ENCODE data around the gene WDR93. TPM values are rescaled to one million over a fixed set of nuclear protein-coding genes. Genes with fewer than 3 reads are reported as not detected.

Gene WDR93
- total RNA-seq, 4 donors from 2014 or later, result 0.12 to 0.26 TPM; not detected in 2

DNA sequence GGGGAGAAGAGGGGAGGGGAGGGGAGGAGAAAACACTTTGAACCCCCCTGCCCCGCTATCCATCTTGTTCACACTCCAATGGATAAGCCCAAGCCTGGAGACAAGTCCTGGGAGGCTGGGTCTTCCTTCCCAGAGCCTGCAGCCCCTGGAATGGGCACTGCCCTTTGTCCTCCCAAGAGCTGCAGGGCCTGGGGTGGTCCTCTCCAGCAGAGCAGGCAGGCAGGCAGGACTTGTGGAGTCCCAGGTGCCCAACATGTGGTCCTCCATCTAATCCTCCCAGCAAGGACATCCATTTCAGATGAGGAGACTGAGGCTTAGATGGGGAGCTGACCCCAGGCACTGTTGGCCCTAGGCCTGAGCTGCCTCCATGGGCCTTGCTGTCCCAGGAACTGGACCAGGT is 75.1 kb downstream of the WDR93 start:
- TF ChIP-seq POLR2A (IDR thresholded peaks at IDR 0.05), result no peak
- TF ChIP-seq, protein P1, sequence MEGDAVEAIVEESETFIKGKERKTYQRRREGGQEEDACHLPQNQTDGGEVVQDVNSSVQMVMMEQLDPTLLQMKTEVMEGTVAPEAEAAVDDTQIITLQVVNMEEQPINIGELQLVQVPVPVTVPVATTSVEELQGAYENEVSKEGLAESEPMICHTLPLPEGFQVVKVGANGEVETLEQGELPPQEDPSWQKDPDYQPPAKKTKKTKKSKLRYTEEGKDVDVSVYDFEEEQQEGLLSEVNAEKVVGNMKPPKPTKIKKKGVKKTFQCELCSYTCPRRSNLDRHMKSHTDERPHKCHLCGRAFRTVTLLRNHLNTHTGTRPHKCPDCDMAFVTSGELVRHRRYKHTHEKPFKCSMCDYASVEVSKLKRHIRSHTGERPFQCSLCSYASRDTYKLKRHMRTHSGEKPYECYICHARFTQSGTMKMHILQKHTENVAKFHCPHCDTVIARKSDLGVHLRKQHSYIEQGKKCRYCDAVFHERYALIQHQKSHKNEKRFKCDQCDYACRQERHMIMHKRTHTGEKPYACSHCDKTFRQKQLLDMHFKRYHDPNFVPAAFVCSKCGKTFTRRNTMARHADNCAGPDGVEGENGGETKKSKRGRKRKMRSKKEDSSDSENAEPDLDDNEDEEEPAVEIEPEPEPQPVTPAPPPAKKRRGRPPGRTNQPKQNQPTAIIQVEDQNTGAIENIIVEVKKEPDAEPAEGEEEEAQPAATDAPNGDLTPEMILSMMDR (IDR thresholded peaks at IDR 0.05), result no peak
- no peak overlapping the region for H3K4me3 ChIP-seq (ENCODE audit: low read depth, poor library complexity, severe bottlenecking)
- WGBS, 2 donors, result 45 to 100% methylated on average over 1 of the region's 1 CpG
- DNase-seq (ENCODE audit: low spot score in 2 of 2), result no peak
- intact Hi-C loops (cut with DNase I; ENCODE audit: low total_unique reads), result loop anchor here (5.0 kb wide), 1 partner anchor 107 kb away; no protein-coding TSS in a partner anchor

DNA sequence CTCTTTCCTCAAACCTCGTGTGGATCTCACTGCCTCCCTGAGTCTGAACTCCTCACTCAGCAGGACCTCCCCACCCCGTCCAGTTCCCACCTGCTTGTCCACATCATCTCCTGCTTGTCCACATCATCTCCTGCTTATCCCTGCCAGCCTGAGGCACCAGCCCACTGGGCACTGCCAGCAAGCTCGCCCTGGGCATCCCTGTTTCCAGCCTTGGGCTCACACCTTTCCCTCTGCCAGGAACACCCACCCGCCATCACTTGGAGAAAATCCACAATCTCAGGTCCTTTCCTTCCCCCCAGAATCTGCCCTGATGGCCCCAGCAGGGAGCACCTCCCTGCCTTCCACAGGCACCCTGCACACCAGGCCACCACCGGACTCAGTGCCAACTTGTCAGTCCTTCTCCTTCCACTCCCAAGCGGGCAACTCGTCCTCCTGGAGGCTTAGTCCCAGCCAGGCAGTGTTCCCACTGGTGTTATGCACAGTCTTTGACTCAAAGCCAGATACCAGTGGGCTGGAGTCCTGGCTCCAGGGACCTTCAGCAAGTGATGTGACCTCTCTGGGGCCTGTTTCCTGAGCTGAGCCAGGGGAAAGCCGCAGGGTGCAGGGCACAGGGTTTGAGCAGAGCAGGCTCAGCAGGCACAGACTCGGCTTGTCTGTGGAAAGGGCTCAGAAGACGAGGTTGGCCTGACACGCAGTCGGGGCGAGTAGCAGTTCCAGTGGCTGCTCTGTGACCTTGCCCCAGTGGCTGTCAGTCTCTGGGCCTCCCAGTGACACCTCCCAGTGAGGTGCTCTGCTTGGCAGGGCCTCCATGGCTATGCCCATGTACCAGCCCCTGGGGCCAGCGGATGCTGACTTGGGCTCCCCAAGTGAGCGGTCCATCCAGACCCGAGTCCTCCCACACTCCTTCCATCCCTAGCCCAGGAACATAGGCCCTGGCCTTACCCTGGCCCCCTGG is 76.0 kb downstream of the WDR93 start:
- peak in 1 of 2 donors; percentile 85 for DNase-seq (ENCODE audit: low spot score in 2 of 2)
- no peak for TF ChIP-seq POLR2A (IDR thresholded peaks at IDR 0.05)
- TF ChIP-seq, protein P1 (IDR thresholded peaks at IDR 0.05), result no peak
- WGBS, 2 donors, result 85 to 87% methylated on average over 15 to 16 of the region's 16 CpGs
- H3K4me3 ChIP-seq (ENCODE audit: low read depth, poor library complexity, severe bottlenecking), result no peak overlapping the region
- intact Hi-C loops (cut with DNase I; ENCODE audit: low total_unique reads), result loop anchor here (5.0 kb wide), 1 partner anchor 106 kb away; no protein-coding TSS in a partner anchor

DNA sequence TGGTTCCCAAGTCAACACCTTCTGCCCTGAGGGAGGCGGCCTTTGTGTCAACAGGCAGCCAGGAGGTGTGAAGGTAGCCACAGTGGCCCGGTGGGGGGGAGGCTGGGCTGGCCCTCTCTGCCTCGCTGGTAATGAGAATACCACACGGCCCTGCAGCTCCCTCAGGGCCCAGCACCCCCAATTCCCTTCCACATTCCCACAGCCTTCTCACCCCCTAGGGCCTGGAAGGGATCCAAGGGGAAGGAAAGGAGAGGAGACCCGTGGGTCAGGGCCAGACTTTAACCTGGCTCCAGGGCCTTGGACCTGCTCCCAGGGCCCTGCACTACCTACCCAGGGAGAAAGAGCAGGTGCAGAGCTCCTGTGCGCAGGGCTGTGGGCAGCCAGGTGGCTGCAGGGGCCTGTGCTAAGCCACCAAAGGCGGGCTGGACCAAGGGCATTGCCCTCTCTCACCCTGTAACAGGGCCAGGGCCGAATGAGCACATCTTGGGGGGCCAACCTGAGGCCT is 76.9 kb downstream of the WDR93 start:
- 64 to 79% methylated on average over 7 to 8 of the region's 8 CpGs for WGBS, 2 donors
- TF ChIP-seq POLR2A (IDR thresholded peaks at IDR 0.05), result no peak
- TF ChIP-seq, protein P1 (IDR thresholded peaks at IDR 0.05), result no peak
- intact Hi-C loops (cut with DNase I; ENCODE audit: low total_unique reads), result loop anchor here (5.0 kb wide), 1 partner anchor 105 kb away; no protein-coding TSS in a partner anchor
- no peak overlapping the region for H3K4me3 ChIP-seq (ENCODE audit: low read depth, poor library complexity, severe bottlenecking)
- DNase-seq (ENCODE audit: low spot score in 2 of 2), result peak in 1 of 2 donors; percentile 86

DNA sequence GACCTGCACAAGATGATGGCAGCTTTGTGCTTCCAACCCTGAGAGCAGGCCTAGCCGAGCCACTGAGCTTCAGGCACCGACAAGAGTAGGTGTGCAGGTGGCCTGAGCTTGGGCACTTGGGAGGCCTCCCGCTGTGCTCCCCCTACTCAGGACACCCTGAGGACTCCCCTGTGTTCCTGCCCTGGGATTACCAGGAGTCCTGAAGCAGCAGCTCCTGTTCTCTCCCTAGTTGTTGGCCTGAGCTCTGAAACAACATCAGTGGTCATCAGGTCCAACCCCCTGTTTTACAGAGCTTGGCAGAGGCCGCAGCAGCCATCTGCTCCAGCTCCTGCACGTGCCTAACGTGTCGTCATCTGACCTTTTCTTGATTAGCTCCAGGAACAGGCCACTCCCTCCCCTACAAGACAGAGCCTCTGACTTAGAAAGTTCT is 77.5 kb downstream of the WDR93 start:
- no peak overlapping the region for H3K4me3 ChIP-seq (ENCODE audit: low read depth, poor library complexity, severe bottlenecking)
- intact Hi-C loops (cut with DNase I; ENCODE audit: low total_unique reads), result loop anchor here (5.0 kb wide), 1 partner anchor 104 kb away; no protein-coding TSS in a partner anchor
- no peak for TF ChIP-seq POLR2A (IDR thresholded peaks at IDR 0.05)
- TF ChIP-seq, protein P1 (IDR thresholded peaks at IDR 0.05), result no peak
- WGBS, 2 donors, result 64 to 74% methylated on average over 5 to 7 of the region's 7 CpGs
- peak in 1 of 2 donors; percentile 85 for DNase-seq (ENCODE audit: low spot score in 2 of 2)

DNA sequence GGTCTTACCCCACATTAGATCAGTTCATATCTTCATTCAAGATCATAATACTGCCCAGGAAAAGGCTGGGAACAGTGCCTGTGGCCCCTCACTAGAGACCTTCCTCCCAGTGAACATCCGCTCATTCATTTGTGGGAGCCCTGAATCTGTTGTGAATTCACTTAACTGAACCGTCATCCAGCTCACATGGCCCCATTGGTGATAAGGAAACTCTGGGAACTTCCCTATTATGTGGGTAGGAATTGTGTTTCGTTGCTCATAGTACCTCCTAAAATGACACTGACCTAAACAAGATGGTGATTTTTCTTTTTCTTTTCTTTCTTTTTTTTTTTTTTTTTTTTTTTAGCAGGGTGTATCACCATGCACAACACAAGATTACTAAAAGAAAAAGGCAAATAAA is 78.8 kb downstream of the WDR93 start:
- TF ChIP-seq POLR2A (IDR thresholded peaks at IDR 0.05), result no peak
- TF ChIP-seq, protein P1 (IDR thresholded peaks at IDR 0.05), result no peak
- no peak for DNase-seq (ENCODE audit: low spot score in 2 of 2)
- intact Hi-C loops (cut with DNase I; ENCODE audit: low total_unique reads), result loop anchor here (5.0 kb wide), 1 partner anchor 103 kb away; no protein-coding TSS in a partner anchor
- WGBS, 2 donors, result 79 to 92% methylated on average over 3 of the region's 3 CpGs
- H3K4me3 ChIP-seq (ENCODE audit: low read depth, poor library complexity, severe bottlenecking), result no peak overlapping the region
